DMS53 treated with DMSO at 0.1 percent for 48 hours (cell line): Measurements from ENCODE around the gene SLC35F3.

Experiments
- DNase-seq: peaks from one replicate; lab custom pipeline; 2025; ENCODE audit not compliant: unreplicated experiment; lab: John Stamatoyannopoulos, UW

Gene SLC35F3

DNA sequence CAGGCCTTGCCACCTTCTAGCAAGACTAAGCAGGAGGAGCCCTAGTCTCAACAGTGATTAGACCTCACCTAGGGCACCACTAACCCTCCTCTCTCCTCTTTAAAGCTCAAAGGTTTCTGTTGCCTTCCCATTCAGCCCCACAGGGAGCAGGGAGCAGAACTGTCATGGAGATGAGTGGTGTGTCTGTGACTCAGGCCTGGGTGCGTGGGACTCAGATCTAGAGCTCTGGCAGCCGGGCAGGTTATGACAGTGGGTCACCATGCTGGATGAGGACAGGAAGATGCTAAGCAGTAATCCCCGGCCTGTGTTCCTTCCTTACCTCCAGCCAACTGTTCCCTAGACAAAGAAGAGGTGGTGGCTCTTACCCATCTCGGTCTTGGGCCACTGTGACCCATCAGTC, 408.7 kb downstream of the SLC35F3 start:
- no peak for DNase-seq

DNA sequence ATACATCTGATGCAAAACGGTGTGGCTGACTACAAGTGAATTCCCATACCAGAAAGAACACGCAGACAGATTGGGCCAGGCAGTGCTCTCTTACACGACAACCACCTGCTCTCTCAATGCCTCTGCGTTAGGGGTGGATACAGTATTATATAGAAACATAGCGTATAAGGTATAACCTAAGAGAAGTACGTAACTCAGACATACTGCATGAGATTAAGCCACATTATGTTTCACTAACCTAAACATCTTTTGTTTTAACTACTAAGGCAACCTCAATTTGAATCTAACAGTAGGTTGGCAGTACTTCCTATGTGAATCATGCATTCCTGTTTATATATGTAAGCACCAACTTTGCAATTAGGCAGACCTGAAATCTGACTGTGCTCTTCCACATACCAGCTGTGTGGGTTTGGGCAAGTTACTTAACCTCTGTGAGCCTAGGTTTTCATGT, 410.6 kb downstream of the SLC35F3 start:
- no peak for DNase-seq

GRCh38 chr1:234315588-234315987, 411.1 kb downstream of the SLC35F3 start:
- no peak for DNase-seq

DNA sequence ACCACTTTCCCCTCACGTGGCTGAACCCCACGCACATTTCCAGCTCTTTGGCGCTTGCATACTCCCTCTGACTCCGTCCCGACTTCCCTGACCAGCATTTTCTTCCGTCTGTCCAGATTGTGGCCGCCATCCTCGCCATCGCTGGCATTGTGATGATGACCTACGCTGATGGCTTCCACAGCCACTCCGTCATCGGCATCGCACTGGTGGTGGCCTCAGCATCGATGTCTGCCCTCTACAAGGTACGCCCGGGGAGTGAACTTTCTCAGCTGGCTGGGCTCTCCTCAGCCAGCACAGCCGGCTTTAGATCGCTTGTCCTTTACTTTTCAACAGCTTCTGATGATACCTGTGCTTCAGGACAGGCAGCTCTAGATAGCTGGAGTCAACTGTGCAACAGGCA, 412.0 kb downstream of the SLC35F3 start:
- DNase-seq, result no peak

DNA sequence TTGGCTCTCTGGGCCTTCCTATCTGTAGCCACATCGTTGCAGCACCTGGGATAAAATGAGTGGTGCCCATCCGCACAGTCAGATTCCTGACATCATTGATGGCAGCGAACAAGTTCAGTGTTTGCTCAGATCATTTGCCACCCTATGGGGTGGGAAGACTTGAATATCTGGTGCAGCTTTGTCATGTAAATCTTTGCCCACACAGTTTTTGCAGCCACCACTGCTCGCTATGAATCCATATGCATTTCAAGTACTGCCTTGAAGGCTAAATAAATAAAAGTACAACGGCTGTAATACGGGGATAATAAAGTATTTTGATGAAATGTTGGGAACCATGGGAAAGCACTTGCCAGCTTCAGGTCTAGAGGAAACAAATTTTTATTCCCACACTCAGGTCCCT, 412.5 kb downstream of the SLC35F3 start:
- no peak for DNase-seq

DNA sequence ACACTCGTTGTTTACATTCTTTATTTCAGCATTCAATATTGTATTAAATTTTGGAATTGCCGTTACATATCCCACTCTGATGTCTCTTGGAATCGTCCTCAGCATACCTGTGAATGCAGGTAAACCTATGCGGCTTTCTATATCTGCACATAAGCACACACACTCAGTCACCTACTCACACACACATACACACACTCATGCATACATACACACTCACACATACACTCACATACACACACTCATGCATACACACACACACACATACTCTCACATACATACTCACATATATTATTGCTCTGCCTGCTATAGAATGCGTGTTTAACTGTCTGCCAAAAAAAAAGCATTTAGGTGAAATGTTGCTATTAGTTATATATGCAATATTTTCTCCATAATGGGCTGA, 415.6 kb downstream of the SLC35F3 start:
- no peak for DNase-seq

DNA sequence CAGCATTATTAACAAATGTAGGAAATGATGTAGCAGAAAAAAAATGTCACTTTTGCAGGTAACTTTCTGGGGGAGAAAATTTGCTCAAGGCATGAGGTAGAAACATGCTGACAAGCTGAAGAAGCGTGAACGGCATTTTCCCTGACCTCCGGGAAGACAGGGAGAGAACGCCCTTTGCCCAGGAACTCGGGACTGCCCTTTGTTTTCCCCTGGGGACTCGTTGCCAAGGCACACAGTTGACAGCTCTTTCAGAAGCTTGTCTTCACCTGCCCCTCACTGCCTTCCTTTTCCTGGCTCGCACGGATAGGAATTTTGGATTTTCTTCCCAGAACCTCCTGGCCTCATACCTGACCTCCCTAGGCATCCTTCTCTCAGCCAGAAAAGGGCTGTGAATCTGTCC, 416.1 kb downstream of the SLC35F3 start:
- DNase-seq, result no peak

GRCh38 chr1:234321231-234321630, 416.8 kb downstream of the SLC35F3 start:
- DNase-seq, result no peak

GRCh38 chr1:234322097-234322496, 417.6 kb downstream of the SLC35F3 start:
- DNase-seq, result no peak

- DNase-seq, result no peak
Observed at GRCh38 chr1:234322979-234323378, 418.5 kb downstream of the SLC35F3 start.

DNA sequence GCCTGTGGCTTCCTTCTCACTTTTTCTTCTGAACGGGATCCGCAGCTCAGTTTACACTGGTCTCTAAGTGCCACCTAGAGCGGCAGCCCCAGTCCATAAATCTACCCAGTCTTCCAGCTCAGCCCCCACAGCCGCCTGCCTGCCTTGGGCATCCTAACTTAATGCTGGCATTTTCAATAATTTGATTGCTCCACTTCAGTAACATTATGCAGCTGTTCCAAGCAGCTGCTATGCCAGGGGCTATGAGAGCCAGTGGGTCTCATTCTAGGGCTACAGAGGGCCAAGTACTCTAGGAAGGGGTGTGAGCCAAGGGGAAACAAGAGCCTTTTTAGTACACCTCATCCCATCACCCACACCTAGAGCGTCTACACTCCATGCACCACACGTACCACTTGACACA, 420.3 kb downstream of the SLC35F3 start:
- no peak for DNase-seq

DNA sequence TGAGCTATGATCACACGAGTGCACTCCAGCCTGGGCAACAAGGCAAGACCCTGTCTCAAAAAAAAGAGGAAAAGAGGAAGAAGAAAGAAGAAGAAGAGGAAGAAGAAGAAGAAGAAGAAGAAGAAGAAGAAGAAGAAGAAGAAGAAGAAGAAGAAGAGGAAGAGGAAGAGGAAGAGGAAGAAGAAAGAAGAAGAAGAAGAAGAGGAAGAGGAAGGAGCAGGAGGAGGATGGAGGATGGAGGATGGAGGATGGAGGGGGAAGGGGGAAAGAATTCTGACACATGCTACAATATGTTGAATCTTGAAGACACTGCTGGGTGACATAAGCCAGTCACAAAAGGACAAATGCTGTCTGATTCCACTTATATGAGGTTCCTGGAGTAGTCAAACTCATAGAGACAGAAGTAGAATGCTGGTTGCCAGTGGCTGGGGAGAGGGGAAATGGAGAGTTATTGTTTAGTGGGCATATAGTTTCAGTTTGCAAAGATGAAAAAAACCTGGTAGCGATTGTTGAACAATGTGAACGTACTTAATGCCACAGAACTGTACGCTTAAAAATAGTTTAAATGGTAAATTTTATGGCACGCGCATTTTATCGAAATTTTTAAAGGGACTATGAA, 421.5 kb downstream of the SLC35F3 start:
- DNase-seq, result no peak

- DNase-seq, result peak; percentile 55
Observed at GRCh38 chr1:234326497-234327366, 422.3 kb downstream of the SLC35F3 start.

- DNase-seq, result no peak
Observed at GRCh38 chr1:234327577-234328164, 423.2 kb downstream of the SLC35F3 start.

DNA sequence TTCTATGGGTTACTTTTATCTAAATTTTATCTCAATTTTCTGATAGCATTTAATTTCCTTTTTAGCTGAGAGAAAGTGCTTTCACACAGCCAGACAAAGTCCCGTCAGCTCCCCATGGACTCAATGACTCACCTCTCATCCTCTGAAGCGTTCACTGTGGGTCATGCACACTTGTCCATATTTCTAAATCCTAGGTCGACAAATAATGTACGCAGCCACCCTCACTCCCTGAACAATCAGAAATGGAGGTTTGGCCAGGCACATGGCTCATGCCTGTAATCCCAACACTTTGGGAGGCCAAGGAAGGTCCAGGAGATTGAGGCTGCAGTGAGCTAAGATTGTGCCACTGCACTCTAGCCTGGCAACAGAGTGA, 426.4 kb downstream of the SLC35F3 start:
- DNase-seq, result no peak

- DNase-seq, result no peak
Observed at GRCh38 chr1:234331507-234331906, 427.0 kb downstream of the SLC35F3 start.

DNA sequence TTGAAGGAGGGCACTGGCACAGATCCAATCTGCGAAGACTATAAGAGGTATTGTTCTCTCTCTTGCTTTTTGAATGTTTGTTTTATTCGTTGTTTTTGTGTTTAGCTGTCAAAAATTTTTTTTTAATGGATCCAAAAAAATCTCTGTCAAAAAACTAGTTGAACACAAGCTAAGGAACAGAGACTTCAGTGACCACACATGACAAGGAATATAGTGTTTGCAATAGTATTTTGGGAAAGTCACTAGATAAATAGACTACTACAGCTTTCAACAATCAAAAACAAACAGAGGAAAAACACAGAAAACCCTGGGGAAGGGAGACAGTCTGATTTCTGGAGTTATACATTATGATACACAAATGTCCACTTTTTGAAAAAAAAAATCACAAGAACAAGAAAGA, 431.9 kb downstream of the SLC35F3 start:
- no peak for DNase-seq

DNA sequence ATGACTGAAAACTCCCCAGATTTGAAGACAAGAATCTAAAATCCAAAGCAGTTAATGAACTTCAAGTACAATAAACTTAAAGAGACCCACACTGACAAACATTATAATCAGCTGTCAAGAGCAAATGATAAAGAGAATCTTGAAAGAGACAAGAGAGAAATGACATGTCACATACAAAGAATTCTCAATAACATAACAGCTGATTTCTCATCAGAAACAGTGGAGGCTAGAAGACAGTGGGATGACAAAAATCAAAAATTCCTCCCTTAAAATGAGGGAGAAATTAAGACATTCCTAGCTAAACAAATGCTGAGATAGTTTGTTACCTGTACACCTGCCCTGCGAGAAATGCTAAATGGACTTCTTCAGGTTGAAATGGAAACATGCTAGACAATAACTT, 432.8 kb downstream of the SLC35F3 start:
- no peak for DNase-seq

- DNase-seq, result no peak
Observed at GRCh38 chr1:234340528-234340927, 436.1 kb downstream of the SLC35F3 start.

GRCh38 chr1:234342774-234343173, 438.3 kb downstream of the SLC35F3 start:
- DNase-seq, result no peak

DNA sequence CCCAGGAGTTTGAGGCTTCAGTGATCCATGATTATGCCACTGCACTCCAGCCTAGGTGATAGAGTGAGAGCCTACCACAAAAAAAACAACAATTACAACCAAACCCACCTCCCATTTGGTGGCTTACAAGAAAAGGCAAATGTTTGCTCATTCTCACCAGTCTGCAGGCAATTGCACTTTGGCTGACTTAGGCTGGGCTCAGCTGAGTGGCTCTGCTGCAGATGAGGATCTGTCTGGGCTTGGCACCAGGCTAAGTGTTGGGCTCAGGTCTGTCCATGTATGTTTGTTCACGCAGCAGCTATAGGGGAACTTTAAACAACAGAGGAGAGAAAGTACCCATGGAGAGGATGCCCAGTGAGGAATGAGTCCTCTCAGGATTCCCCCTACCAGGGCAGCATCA, 440.8 kb downstream of the SLC35F3 start:
- DNase-seq, result no peak

GRCh38 chr1:234348964-234349363, 444.5 kb downstream of the SLC35F3 start:
- DNase-seq, result no peak
